Measurements from ENCODE around the gene THYN1.

THYN1 gene

GRCh38 chr11:134223121-134223520 is 30.0 kb downstream of the THYN1 start:
- no peak for DNase-seq (ENCODE audit: low spot score)
- no peak for TF ChIP-seq CTCF (IDR thresholded peaks at IDR 0.05; ENCODE audit: extremely low read depth, insufficient read depth, missing control alignments)
- in situ Hi-C loops (cut with MboI; ENCODE audit: low pct_unique_long_range_greater_than_20kb, low sequenced_read_pairs, unreplicated experiment): no loop called here

- no peak for TF ChIP-seq CTCF (IDR thresholded peaks at IDR 0.05; ENCODE audit: extremely low read depth, insufficient read depth, missing control alignments)
Measured at GRCh38 chr11:134216816-134217215, 36.3 kb downstream of the THYN1 start.

GRCh38 chr11:134215836-134216235 is 37.3 kb downstream of the THYN1 start:
- in situ Hi-C loops (cut with MboI; ENCODE audit: low pct_unique_long_range_greater_than_20kb, low sequenced_read_pairs, unreplicated experiment): no loop called here
- no peak for TF ChIP-seq CTCF (IDR thresholded peaks at IDR 0.05; ENCODE audit: extremely low read depth, insufficient read depth, missing control alignments)

More at GRCh38 chr11:134216816-134217215, 36.3 kb downstream of the THYN1 start:
- DNase-seq (ENCODE audit: low spot score): no peak
- in situ Hi-C loops (cut with MboI; ENCODE audit: low pct_unique_long_range_greater_than_20kb, low sequenced_read_pairs, unreplicated experiment): no loop called here

GRCh38 chr11:134207538-134208239 is 45.5 kb downstream of the THYN1 start:
- in situ Hi-C loops (cut with MboI; ENCODE audit: low pct_unique_long_range_greater_than_20kb, low sequenced_read_pairs, unreplicated experiment): no loop called here
- no peak for DNase-seq (ENCODE audit: low spot score)
- peak; percentile 74 for TF ChIP-seq CTCF (IDR thresholded peaks at IDR 0.05; ENCODE audit: extremely low read depth, insufficient read depth, missing control alignments)

More at GRCh38 chr11:134215836-134216235, 37.3 kb downstream of the THYN1 start:
- DNase-seq (ENCODE audit: low spot score): no peak

GRCh38 chr11:134206185-134206584 is 47.0 kb downstream of the THYN1 start:
- in situ Hi-C loops (cut with MboI; ENCODE audit: low pct_unique_long_range_greater_than_20kb, low sequenced_read_pairs, unreplicated experiment): no loop called here
- TF ChIP-seq CTCF (IDR thresholded peaks at IDR 0.05; ENCODE audit: extremely low read depth, insufficient read depth, missing control alignments): no peak

GRCh38 chr11:134205729-134206128 is 47.4 kb downstream of the THYN1 start:
- DNase-seq (ENCODE audit: low spot score): no peak
- in situ Hi-C loops (cut with MboI; ENCODE audit: low pct_unique_long_range_greater_than_20kb, low sequenced_read_pairs, unreplicated experiment): no loop called here
- no peak for TF ChIP-seq CTCF (IDR thresholded peaks at IDR 0.05; ENCODE audit: extremely low read depth, insufficient read depth, missing control alignments)

More at GRCh38 chr11:134206185-134206584, 47.0 kb downstream of the THYN1 start:
- DNase-seq (ENCODE audit: low spot score): no peak
